Measurements from ENCODE around the gene EFHC1. TPM values are rescaled to one million over a fixed set of nuclear protein-coding genes. Genes with fewer than 3 reads are reported as not detected.

EFHC1 gene
- total RNA-seq, 3 donors from 2014 or later, result 1.2 to 1.9 (median 1.8) TPM

DNA sequence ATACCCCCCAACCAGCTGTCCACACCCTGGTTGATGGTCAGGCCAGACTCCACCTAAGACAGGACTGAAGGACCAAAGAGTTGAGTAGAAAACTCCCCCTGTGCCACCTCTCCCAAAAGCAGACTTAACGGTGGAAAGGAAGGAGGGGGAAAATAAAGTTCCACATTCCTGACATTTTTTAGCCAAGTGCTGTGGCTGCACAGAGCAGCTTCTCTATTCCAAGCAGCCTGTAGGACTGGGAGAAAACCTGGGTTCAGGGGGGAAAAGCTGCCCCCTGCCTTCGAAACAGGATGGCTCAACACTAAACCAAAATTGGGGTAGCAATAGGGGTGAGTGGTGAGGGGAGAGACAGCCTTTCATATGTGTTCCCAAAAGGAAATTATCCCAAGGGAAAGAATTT is 153.2 kb downstream of the EFHC1 start:
- ATAC-seq, result no peak
- no peak overlapping the region for H3K4me3 Mint-ChIP-seq
- H3K4me1 Mint-ChIP-seq (ENCODE audit: low read depth), result peaks cover 45% of the 10 kb centered on the region
- no peaks in the 10 kb centered on the region for H3K27me3 Mint-ChIP-seq (ENCODE audit: low read depth)
- H3K36me3 Mint-ChIP-seq (ENCODE audit: insufficient read depth), result peaks cover under 1% of the 10 kb centered on the region
- H3K9me3 Mint-ChIP-seq, result no peaks in the 10 kb centered on the region
- no peak for DNase-seq

Other genes with a start within 250 kb of the EFHC1 start
- gene IL17A, start 234.0 kb upstream of the EFHC1 start, total RNA-seq, result 1 to 10 TPM; 1.9 to 4.8 (median 3.9) TPM
- gene IL17F, start 175.8 kb upstream of the EFHC1 start, total RNA-seq, result 10 to 100 TPM in 2 of 3 donors, 1 to 10 TPM in 1; 1.8 to 52.4 (median 27.0) TPM
- 100 to 1,000 TPM; 184 to 240 (median 199) TPM for gene MCM3, start 135.6 kb upstream of the EFHC1 start, total RNA-seq
- gene PAQR8, start 58.2 kb upstream of the EFHC1 start, total RNA-seq, result 1 to 10 TPM; 1.4 to 3.4 (median 2.6) TPM
- 1 to 10 TPM; 1.6 to 2.9 (median 2.4) TPM for gene TRAM2, start 156.7 kb downstream of the EFHC1 start, total RNA-seq

Measured in activated T-cell treated with anti-CD3 and anti-CD28 coated beads, Interleukin-2, amount 50 U/mL, for 4 hours (primary cell).